Measurements from ENCODE around the gene CD37.

DNA sequence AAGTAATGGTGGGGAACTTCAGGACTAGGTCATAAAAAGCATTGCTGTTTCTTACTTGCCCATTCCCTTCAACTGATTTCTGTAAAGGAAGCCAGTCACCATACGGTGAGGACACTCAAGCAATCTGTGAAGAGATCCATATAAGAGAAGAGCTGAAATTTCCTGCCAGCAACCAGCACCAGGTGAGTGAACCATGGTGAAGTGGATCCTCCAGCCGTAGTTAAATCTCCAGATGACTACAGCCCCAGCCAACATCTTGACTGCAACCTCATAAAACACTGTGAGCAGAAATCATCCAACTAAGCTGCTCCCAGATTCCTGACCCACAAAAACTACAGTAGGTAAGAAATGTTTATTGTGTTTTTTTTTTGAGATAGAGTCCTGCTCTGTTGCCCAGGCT, 6.5 kb upstream of the CD37 start:
- TF ChIP-seq, protein P1, sequence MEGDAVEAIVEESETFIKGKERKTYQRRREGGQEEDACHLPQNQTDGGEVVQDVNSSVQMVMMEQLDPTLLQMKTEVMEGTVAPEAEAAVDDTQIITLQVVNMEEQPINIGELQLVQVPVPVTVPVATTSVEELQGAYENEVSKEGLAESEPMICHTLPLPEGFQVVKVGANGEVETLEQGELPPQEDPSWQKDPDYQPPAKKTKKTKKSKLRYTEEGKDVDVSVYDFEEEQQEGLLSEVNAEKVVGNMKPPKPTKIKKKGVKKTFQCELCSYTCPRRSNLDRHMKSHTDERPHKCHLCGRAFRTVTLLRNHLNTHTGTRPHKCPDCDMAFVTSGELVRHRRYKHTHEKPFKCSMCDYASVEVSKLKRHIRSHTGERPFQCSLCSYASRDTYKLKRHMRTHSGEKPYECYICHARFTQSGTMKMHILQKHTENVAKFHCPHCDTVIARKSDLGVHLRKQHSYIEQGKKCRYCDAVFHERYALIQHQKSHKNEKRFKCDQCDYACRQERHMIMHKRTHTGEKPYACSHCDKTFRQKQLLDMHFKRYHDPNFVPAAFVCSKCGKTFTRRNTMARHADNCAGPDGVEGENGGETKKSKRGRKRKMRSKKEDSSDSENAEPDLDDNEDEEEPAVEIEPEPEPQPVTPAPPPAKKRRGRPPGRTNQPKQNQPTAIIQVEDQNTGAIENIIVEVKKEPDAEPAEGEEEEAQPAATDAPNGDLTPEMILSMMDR (IDR thresholded peaks at IDR 0.05), result no peak
- TF ChIP-seq POLR2A (IDR thresholded peaks at IDR 0.05), result no peak

All from body of pancreas (tissue), 4 donors.